GM19351 (cell line): ENCODE data around the gene KCNJ4.

Experiments used
- ATAC-seq: cut with Tn5 transposase; IDR thresholded peaks from one replicate; pipeline ENCODE4 v1.9.1; 2021; ENCODE audit warnings: mild to moderate bottlenecking, moderate library complexity; ENCODE audit not compliant: unreplicated experiment

The KCNJ4 gene

GRCh38 chr22:38455076-38455529 lies at the start of gene KCNJ4:
Gene KCNJ4, minus strand, starts transcription at chr22:38455199. Its CDS starts 27,067 bp downstream, at chr22:38428132.
- no peak for ATAC-seq

GRCh38 chr22:38503021-38503420 lies 48.0 kb upstream of the KCNJ4 start:
- ATAC-seq = no peak

GRCh38 chr22:38501797-38502672 lies 47.0 kb upstream of the KCNJ4 start:
- no peak for ATAC-seq

GRCh38 chr22:38497869-38498268 lies 42.9 kb upstream of the KCNJ4 start:
- ATAC-seq = no peak

- no peak for ATAC-seq
Observed at GRCh38 chr22:38494939-38495338, 39.9 kb upstream of the KCNJ4 start.

- no peak for ATAC-seq
Observed at GRCh38 chr22:38494498-38494897, 39.5 kb upstream of the KCNJ4 start.

- no peak for ATAC-seq
Observed at GRCh38 chr22:38491707-38492348, 36.8 kb upstream of the KCNJ4 start.

- ATAC-seq = no peak
Observed at GRCh38 chr22:38490915-38491314, 35.9 kb upstream of the KCNJ4 start.

- no peak for ATAC-seq
Observed at GRCh38 chr22:38490475-38490874, 35.5 kb upstream of the KCNJ4 start.

GRCh38 chr22:38489561-38490145 lies 34.7 kb upstream of the KCNJ4 start:
- no peak for ATAC-seq

- no peak for ATAC-seq
Observed at GRCh38 chr22:38489142-38489541, 34.1 kb upstream of the KCNJ4 start.

GRCh38 chr22:38487946-38488345 lies 32.9 kb upstream of the KCNJ4 start:
- ATAC-seq = no peak

- no peak for ATAC-seq
Observed at GRCh38 chr22:38485783-38486182, 30.8 kb upstream of the KCNJ4 start.

- no peak for ATAC-seq
Observed at GRCh38 chr22:38484244-38484643, 29.2 kb upstream of the KCNJ4 start.

- ATAC-seq = no peak
Observed at GRCh38 chr22:38482662-38483308, 27.8 kb upstream of the KCNJ4 start.

- no peak for ATAC-seq
Observed at GRCh38 chr22:38481871-38482332, 26.9 kb upstream of the KCNJ4 start.

GRCh38 chr22:38481162-38481870 lies 26.3 kb upstream of the KCNJ4 start:
- ATAC-seq = no peak

- ATAC-seq = no peak
Observed at GRCh38 chr22:38479096-38479837, 24.3 kb upstream of the KCNJ4 start.

- no peak for ATAC-seq
Observed at GRCh38 chr22:38477585-38477984, 22.6 kb upstream of the KCNJ4 start.
